Bronchial epithelial cell (primary cell): ENCODE data around the gene ANKRD13D. TPM values are rescaled to one million over a fixed set of nuclear protein-coding genes. Genes with fewer than 3 reads are reported as not detected.
A peak's percentile ranks its signal among the peaks of the same experiment; 100 is the strongest.

Source experiments
- DNase-seq: peaks from one replicate; pipeline ENCODE4 v3.0.0-alpha.2; 2010; ENCODE audit warnings: low read depth
- FAIRE-seq: peaks from 2 replicates; lab custom pipeline; 2011; peaks lifted over from hg19 to GRCh38; lab: Jason Lieb, UNC
- H3K27me3 ChIP-seq: 2 replicates; pipeline ENCODE4 v1.5.1; 2011; ENCODE audit warnings: low read length; ENCODE audit not compliant: control insufficient read depth, insufficient read depth
- H3K36me3 ChIP-seq: 2 replicates; pipeline ENCODE4 v1.5.1; 2011; ENCODE audit warnings: low read length; ENCODE audit not compliant: control insufficient read depth, insufficient read depth
- H3K4me3 ChIP-seq: 2 replicates; pipeline ENCODE4 v1.5.1; 2011; ENCODE audit warnings: mild to moderate bottlenecking, low read depth, low read length, control low read depth
- CTCF ChIP-seq: IDR thresholded peaks from 2 replicates; pipeline ENCODE4 v1.5.1; 2011; ENCODE audit warnings: mild to moderate bottlenecking, moderate library complexity, low read length, control low read depth, inconsistent platforms; ENCODE audit not compliant: insufficient read depth, severe bottlenecking
- total RNA-seq: library from RNA; depleted of rRNA; stranded (reverse); fragments of >200 nt; gene quantifications from 2 replicates; pipeline ENCODE4 v1.2.1, GENCODE V29; 2014

Gene ANKRD13D
- total RNA-seq, 1 donor from 2014 or later = 22.4 TPM

- no peak overlapping the region for H3K4me3 ChIP-seq
- no peaks in the 10 kb centered on the region for H3K27me3 ChIP-seq
- no peak for TF ChIP-seq CTCF
- FAIRE-seq = no peak
- no peak for DNase-seq
- H3K36me3 ChIP-seq = peaks cover 4% of the 10 kb centered on the region
These were observed 31.6 kb downstream of the ANKRD13D start for GRCh38 chr11:67320691-67321090.

GRCh38 chr11:67321313-67321871 lies 32.3 kb downstream of the ANKRD13D start:
- H3K27me3 ChIP-seq = no peaks in the 10 kb centered on the region
- DNase-seq (no peak), FAIRE-seq (no peak)
- no peak overlapping the region for H3K4me3 ChIP-seq
- H3K36me3 ChIP-seq = peaks cover 4% of the 10 kb centered on the region
- no peak for TF ChIP-seq CTCF

- H3K36me3 ChIP-seq = peaks cover 4% of the 10 kb centered on the region
- no peak for TF ChIP-seq CTCF
- no peaks in the 10 kb centered on the region for H3K27me3 ChIP-seq
- H3K4me3 ChIP-seq = no peak overlapping the region
- DNase-seq (no peak), FAIRE-seq (no peak)
These were observed 32.9 kb downstream of the ANKRD13D start for GRCh38 chr11:67322049-67322448.

- FAIRE-seq = no peak
- Histone ChIP-seq H3K4me3 (no peak overlapping the region), H3K36me3 (peaks cover 4% of the 10 kb centered on the region), H3K27me3 (no peaks in the 10 kb centered on the region)
- TF ChIP-seq CTCF = no peak
- no peak for DNase-seq
These were observed 34.4 kb downstream of the ANKRD13D start for GRCh38 chr11:67323526-67323925.

GRCh38 chr11:67332081-67332691 lies 43.1 kb downstream of the ANKRD13D start:
- Histone ChIP-seq H3K36me3 (no peaks in the 10 kb centered on the region), H3K4me3 (no peak overlapping the region), H3K27me3 (no peaks in the 10 kb centered on the region)
- TF ChIP-seq CTCF = no peak
- no peak for FAIRE-seq
- DNase-seq = peak; percentile 49

- Histone ChIP-seq H3K4me3 (no peak overlapping the region), H3K36me3 (no peaks in the 10 kb centered on the region), H3K27me3 (no peaks in the 10 kb centered on the region)
- FAIRE-seq (no peak), DNase-seq (no peak)
- no peak for TF ChIP-seq CTCF
These were observed 48.2 kb downstream of the ANKRD13D start for GRCh38 chr11:67337257-67337656.
